Measurements from ENCODE around the gene BRSK2.

The BRSK2 gene

GRCh38 chr11:1496091-1496760, 106.5 kb downstream of the BRSK2 start:
- H3K9me3 Mint-ChIP-seq = peaks cover 49% of the 10 kb centered on the region
- no peaks in the 10 kb centered on the region for H3K4me1 Mint-ChIP-seq
- H3K4me3 Mint-ChIP-seq = no peak overlapping the region
- H3K27ac Mint-ChIP-seq = no peak overlapping the region
- DNase-seq = no peak
- H3K27me3 Mint-ChIP-seq (ENCODE audit: low read depth, poor library complexity) = peaks cover 3% of the 10 kb centered on the region
- TF ChIP-seq, protein P1, sequence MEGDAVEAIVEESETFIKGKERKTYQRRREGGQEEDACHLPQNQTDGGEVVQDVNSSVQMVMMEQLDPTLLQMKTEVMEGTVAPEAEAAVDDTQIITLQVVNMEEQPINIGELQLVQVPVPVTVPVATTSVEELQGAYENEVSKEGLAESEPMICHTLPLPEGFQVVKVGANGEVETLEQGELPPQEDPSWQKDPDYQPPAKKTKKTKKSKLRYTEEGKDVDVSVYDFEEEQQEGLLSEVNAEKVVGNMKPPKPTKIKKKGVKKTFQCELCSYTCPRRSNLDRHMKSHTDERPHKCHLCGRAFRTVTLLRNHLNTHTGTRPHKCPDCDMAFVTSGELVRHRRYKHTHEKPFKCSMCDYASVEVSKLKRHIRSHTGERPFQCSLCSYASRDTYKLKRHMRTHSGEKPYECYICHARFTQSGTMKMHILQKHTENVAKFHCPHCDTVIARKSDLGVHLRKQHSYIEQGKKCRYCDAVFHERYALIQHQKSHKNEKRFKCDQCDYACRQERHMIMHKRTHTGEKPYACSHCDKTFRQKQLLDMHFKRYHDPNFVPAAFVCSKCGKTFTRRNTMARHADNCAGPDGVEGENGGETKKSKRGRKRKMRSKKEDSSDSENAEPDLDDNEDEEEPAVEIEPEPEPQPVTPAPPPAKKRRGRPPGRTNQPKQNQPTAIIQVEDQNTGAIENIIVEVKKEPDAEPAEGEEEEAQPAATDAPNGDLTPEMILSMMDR (IDR thresholded peaks at IDR 0.05) = no peak
- H3K36me3 Mint-ChIP-seq (ENCODE audit: low read depth) = peaks cover 39% of the 10 kb centered on the region

DNA sequence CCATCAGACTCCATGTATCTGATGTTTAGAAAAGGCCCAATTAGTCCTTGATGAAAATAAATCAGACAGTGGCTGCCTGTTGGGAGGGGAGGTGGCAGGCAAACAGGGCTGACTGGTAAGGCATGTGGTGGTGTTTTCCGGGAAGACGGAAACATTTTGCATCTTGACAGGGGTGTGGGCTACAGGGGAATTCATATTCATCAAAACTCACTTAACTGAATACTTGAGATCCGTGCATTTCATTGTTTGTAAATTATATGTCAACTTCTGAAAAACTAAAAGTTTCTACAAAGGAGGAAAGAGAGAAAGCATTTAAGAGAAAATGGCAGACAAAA, 107.0 kb downstream of the BRSK2 start:
- Mint-ChIP-seq H3K27ac (no peak overlapping the region), H3K36me3 (ENCODE audit: low read depth) (peaks cover 39% of the 10 kb centered on the region), H3K27me3 (ENCODE audit: low read depth, poor library complexity) (peaks cover 3% of the 10 kb centered on the region), H3K4me1 (no peaks in the 10 kb centered on the region), H3K9me3 (peaks cover 49% of the 10 kb centered on the region), H3K4me3 (no peak overlapping the region)
- no peak for DNase-seq
- TF ChIP-seq, protein P1 (IDR thresholded peaks at IDR 0.05) = no peak

DNA sequence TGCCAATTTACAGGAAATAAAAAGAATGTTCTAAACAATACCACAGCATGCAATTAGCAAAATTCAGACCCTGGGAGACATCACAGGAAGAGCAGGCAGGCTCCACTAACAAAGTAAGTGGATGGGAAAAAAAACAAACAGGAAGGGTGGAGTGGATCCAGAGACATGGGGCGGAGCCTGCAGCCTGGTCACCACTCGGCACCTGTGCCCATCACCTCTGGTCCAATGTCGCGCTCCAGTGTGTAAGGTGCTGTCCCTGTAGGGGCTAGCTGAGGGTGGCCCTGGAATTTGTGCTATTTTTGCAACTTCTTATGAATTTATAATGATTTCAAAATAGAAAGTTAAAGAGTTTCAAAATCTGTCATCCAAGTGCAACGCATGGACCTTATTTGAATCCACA, 107.9 kb downstream of the BRSK2 start:
- TF ChIP-seq, protein P1 (IDR thresholded peaks at IDR 0.05) = no peak
- H3K36me3 Mint-ChIP-seq (ENCODE audit: low read depth) = peaks cover 39% of the 10 kb centered on the region
- H3K4me1 Mint-ChIP-seq = peaks cover 6% of the 10 kb centered on the region
- H3K27ac Mint-ChIP-seq = no peak overlapping the region
- peaks cover 3% of the 10 kb centered on the region for H3K27me3 Mint-ChIP-seq (ENCODE audit: low read depth, poor library complexity)
- peaks cover 45% of the 10 kb centered on the region for H3K9me3 Mint-ChIP-seq
- no peak for DNase-seq
- H3K4me3 Mint-ChIP-seq = no peak overlapping the region

DNA sequence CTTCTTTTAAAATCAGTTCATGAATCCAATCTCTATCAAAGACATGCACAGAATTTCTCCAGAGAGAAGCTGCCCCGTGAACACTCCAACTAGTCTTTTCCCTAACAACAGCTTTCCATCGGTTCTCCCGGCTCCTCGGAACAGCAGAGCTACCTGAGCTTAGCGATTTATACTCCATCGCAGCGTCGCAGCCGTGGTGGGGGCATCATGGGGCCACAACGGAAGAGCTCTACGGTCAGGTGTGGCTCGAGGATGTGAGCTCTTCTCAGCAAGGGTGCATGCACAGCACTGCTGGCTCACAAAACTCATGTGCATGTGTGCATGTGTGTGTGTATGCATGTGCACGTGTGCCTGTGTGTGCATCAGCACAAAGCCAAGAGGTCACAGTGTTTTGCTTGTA, 108.5 kb downstream of the BRSK2 start:
- Mint-ChIP-seq H3K27me3 (ENCODE audit: low read depth, poor library complexity) (peaks cover 3% of the 10 kb centered on the region), H3K4me1 (peaks cover 12% of the 10 kb centered on the region), H3K27ac (no peak overlapping the region), H3K4me3 (no peak overlapping the region), H3K36me3 (ENCODE audit: low read depth) (peaks cover 39% of the 10 kb centered on the region), H3K9me3 (peaks cover 43% of the 10 kb centered on the region)
- TF ChIP-seq, protein P1 (IDR thresholded peaks at IDR 0.05) = no peak
- no peak for DNase-seq

DNA sequence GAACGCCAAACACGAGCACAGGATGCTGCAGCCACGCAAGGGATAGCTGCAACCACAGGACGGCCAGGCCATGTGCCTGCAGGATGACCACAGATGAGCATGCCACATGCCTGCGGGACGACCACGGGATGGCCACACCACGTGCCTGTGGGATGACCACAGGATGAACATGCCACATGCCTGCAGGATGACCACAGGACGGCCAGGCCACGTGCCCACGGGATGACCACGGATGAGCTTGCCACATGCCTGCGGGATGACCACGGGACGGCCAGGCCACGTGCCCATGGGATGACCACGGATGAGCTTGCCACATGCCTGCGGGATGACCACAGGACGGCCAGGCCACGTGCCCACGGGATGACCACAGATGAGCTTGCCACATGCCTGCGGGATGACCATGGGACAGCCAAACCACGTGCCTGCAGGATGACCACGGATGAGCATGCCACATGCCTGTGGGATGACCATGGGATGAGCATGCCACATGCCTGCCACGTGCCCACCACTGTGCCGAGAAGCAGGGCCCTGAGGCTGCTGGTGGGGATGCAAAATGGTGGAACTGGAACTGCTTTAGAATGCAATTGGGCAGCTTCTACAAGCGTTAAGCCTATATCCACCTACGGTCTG, 109.6 kb downstream of the BRSK2 start:
- TF ChIP-seq, protein P1 (IDR thresholded peaks at IDR 0.05) = no peak
- DNase-seq = no peak
- no peak overlapping the region for H3K4me3 Mint-ChIP-seq
- peaks cover 23% of the 10 kb centered on the region for H3K4me1 Mint-ChIP-seq
- H3K9me3 Mint-ChIP-seq = peaks cover 32% of the 10 kb centered on the region
- no peak overlapping the region for H3K27ac Mint-ChIP-seq
- H3K27me3 Mint-ChIP-seq (ENCODE audit: low read depth, poor library complexity) = peaks cover 3% of the 10 kb centered on the region
- H3K36me3 Mint-ChIP-seq (ENCODE audit: low read depth) = peaks cover 39% of the 10 kb centered on the region

GRCh38 chr11:1499899-1500298, 110.2 kb downstream of the BRSK2 start:
- peaks cover 26% of the 10 kb centered on the region for H3K9me3 Mint-ChIP-seq
- no peak for DNase-seq
- H3K36me3 Mint-ChIP-seq (ENCODE audit: low read depth) = peaks cover 39% of the 10 kb centered on the region
- TF ChIP-seq, protein P1 (IDR thresholded peaks at IDR 0.05) = no peak
- peaks cover 26% of the 10 kb centered on the region for H3K4me1 Mint-ChIP-seq
- H3K4me3 Mint-ChIP-seq = no peak overlapping the region
- H3K27me3 Mint-ChIP-seq (ENCODE audit: low read depth, poor library complexity) = peaks cover 3% of the 10 kb centered on the region
- H3K27ac Mint-ChIP-seq = no peak overlapping the region

All from nephron progenitor cell (in vitro differentiated cells).